Transverse colon (tissue), 4 donors: ENCODE measurements around the gene ROR1. TPM values are rescaled to one million over a fixed set of nuclear protein-coding genes. Genes with fewer than 3 reads are reported as not detected.
A peak's percentile ranks its signal among the peaks of the same experiment; 100 is the strongest.

Source experiments
- DNase-seq: peaks from one replicate; pipeline ENCODE4 v3.0.0-alpha.2; 2019
- H3K27ac ChIP-seq, 4 donors: fragments of 200-600 bp; sonication (generic); 2 replicates each; pipeline ENCODE4 v1.5.1; 2016 to 2018; ENCODE audit warnings: inconsistent platforms in 4 of 4
- H3K27me3 ChIP-seq: fragments of 200-600 bp; sonication (generic); 2 replicates; pipeline ENCODE4 v1.5.1; 2017; ENCODE audit warnings: inconsistent platforms
- H3K36me3 ChIP-seq, 4 donors: fragments of 200-600 bp; sonication (generic); 2 replicates each; pipeline ENCODE4 v1.5.1; 2017 to 2019; ENCODE audit warnings: inconsistent platforms in 4 of 4
- H3K4me1 ChIP-seq, 4 donors: fragments of 200-600 bp; sonication (generic); 2 replicates each; pipeline ENCODE4 v1.5.1; 2017 to 2020; ENCODE audit warnings: inconsistent platforms in 4 of 4
- H3K4me3 ChIP-seq, 4 donors: fragments of 200-600 bp; sonication (generic); 1 replicate in 1 of 4; 2 replicates in 3 of 4; pipeline versions ENCODE4 v1.5.1 to v1.6.1; 2017 to 2019; ENCODE audit warnings: inconsistent platforms in 4 of 4
- H3K9me3 ChIP-seq, 2 donors: fragments of 200-600 bp; sonication (generic); 2 replicates each; pipeline ENCODE4 v1.5.1; 2017 to 2019; ENCODE audit warnings: inconsistent platforms in 2 of 2
- CTCF ChIP-seq, 5 experiments: fragments of 200-600 bp in 3 of 5; fragments of 450-650 bp in 2 of 5; sonication (generic) in 3 of 5; IDR thresholded peaks; 1 replicate in 2 of 5; 2 replicates in 3 of 5; pipeline ENCODE4 v1.5.1; 2016 to 2017; ENCODE audit warnings: antibody characterized with exemption in 5 of 5, inconsistent platforms in 3 of 5, mild to moderate bottlenecking in 2 of 5, moderate library complexity in 1 of 5
- EP300 ChIP-seq: sonication (generic); formaldehyde crosslinking; IDR thresholded peaks from one replicate; pipeline ENCODE4 v1.6.1; 2017; ENCODE audit warnings: antibody characterized with exemption, low read depth
- POLR2A ChIP-seq: fragments of 450-650 bp; IDR thresholded peaks from one replicate; pipeline ENCODE4 v1.6.1; 2016; ENCODE audit warnings: antibody characterized with exemption, mild to moderate bottlenecking, moderate library complexity
- POLR2AphosphoS5 ChIP-seq, 3 donors: sonication (generic); formaldehyde crosslinking; IDR thresholded peaks; one replicate each; pipeline ENCODE4 v1.6.1; 2016; ENCODE audit warnings: antibody characterized with exemption in 3 of 3
- WGBS, 2 donors: methylation state at CpG; one replicate each; pipeline ENCODE4 v1.1.5; 2018; ENCODE audit warnings: low coverage in 1 of 2; 5-methylcytosine and 5-hydroxymethylcytosine counted together
- in situ Hi-C, 4 donors: fragments of 200-750 bp; cut with MboI; loops; one replicate each; pipeline versions ENCODE4 v1.15.0 to v1.15.1; 2017; ENCODE audit warnings: low sequenced_read_pairs in 3 of 4, low pct_ligation_motif_present in 1 of 4, low pct_unique_long_range_greater_than_20kb in 1 of 4
- intact Hi-C: fragments of 100-400 bp; cut with DNase I; formaldehyde crosslinking; loops from one replicate; pipeline ENCODE4 v1.15.1; 2023; ENCODE audit warnings: low total_unique reads
- total RNA-seq, 4 donors: library from RNA; depleted of rRNA; stranded (reverse); fragments of >200 nt; gene quantifications; one replicate each; pipeline ENCODE4 v1.1.0, GENCODE V29; 2016

The ROR1 gene
- total RNA-seq, 4 donors from 2014 or later: 3.0 to 6.7 (median 4.6) TPM

- Histone ChIP-seq H3K4me1 (peaks cover 0 to 15% (median 2%) of the 10 kb centered on the region in 4 donors), H3K27ac (no peak overlapping the region), H3K27me3 (no peaks in the 10 kb centered on the region), H3K4me3 (no peak overlapping the region), H3K36me3 (no peaks in the 10 kb centered on the region), H3K9me3 (no peaks in the 10 kb centered on the region)
- TF ChIP-seq POLR2AphosphoS5 (IDR thresholded peaks at IDR 0.05) (no peak), POLR2A (no peak), CTCF (IDR thresholded peaks at IDR 0.05) (no peak), EP300 (no peak)
- 66 to 79% methylated on average over 3 of the region's 3 CpGs for WGBS, 2 donors
- in situ Hi-C loops: no loop called here
- no peak for DNase-seq
- intact Hi-C loops: no loop called here
Observed at GRCh38 chr1:63894627-63895265, 120.9 kb downstream of the ROR1 start.

DNA sequence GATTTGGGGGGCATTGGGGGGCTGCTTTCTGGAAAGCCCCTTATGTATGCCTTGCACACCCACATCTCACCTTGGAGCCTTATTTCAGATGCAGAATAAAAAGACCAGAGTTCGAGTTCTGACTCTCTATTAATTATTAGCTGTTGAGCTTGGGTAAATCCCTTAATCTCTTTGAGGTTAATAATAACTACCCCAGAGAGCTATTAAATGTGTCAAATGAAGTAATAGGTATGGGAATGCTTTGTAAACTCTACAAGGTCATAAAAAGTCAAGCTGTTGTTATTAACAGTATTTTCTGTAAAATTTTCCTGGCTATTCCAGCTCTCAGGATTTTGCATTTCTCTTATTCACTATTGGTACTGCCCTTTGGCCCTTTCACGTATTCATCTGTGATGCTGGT lies 122.9 kb downstream of the ROR1 start:
- in situ Hi-C loops (no loop called here), intact Hi-C loops (no loop called here)
- no peak overlapping the region for H3K27ac ChIP-seq
- DNase-seq: no peak
- H3K4me1 ChIP-seq: peaks cover 0 to 15% (median 2%) of the 10 kb centered on the region in 4 donors
- TF ChIP-seq POLR2A (no peak), POLR2AphosphoS5 (IDR thresholded peaks at IDR 0.05) (no peak), CTCF (IDR thresholded peaks at IDR 0.05) (no peak)
- H3K4me3 ChIP-seq: no peak overlapping the region
- H3K36me3 ChIP-seq: no peaks in the 10 kb centered on the region
- no peaks in the 10 kb centered on the region for H3K27me3 ChIP-seq
- WGBS, 2 donors: 82 to 86% methylated on average over 2 of the region's 2 CpGs
- no peaks in the 10 kb centered on the region for H3K9me3 ChIP-seq

DNA sequence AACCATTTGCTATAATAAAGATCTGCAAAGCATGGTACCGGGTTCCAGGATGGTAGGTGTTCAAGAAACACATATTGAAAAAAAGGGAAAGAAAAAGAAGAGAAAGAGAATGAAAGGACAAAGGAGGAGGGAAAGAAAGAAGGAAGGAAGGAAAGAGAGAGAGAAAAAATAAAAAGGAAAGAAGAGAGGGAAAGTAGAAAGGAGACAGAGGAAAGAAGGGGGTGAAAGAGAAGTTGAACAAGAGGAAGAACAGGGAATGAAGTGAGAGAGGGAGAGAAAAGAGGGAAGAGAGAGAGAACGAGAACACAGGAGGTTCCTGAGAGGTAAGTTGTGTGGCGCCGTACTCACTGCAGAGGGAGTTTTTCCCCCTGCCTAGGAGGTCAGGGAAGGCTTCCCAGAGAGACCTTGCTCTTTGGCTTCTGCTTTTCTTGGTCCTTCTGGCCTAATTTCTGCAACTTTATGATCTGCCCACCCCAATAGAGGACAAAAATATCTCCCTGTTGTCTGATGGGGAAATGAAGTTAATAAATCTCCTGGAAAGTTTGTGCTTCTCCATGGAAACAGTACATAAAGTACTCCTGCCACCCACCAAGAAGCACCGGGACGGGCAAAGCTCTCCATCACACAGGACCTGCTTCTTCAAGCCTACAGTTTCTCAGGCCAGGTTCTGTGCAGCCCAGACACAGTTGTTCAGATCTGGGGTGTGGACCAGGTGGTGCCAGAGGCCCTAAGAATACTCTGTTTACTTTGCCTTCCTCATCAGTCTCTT lies 124.8 kb downstream of the ROR1 start:
- intact Hi-C loops (no loop called here), in situ Hi-C loops (no loop called here)
- WGBS, 2 donors: 69 to 78% methylated on average over 4 to 6 of the region's 6 CpGs
- Histone ChIP-seq H3K36me3 (no peaks in the 10 kb centered on the region), H3K4me3 (no peak overlapping the region), H3K9me3 (no peaks in the 10 kb centered on the region), H3K27ac (peak overlapping the region in 2 of 4 donors; percentile 10 to 16), H3K4me1 (peaks cover 0 to 22% (median 8%) of the 10 kb centered on the region in 4 donors), H3K27me3 (no peaks in the 10 kb centered on the region)
- TF ChIP-seq POLR2A (no peak), CTCF (IDR thresholded peaks at IDR 0.05) (no peak), EP300 (no peak), POLR2AphosphoS5 (IDR thresholded peaks at IDR 0.05) (no peak)
- no peak for DNase-seq

GRCh38 chr1:63901094-63901493 lies 127.3 kb downstream of the ROR1 start:
- in situ Hi-C loops (loop anchor here in 1 of 4 donors (25.0 kb wide), 1 partner anchor 214 kb away; no protein-coding TSS in a partner anchor), intact Hi-C loops (no loop called here)
- Histone ChIP-seq H3K4me1 (peaks cover 0 to 22% (median 8%) of the 10 kb centered on the region in 4 donors), H3K4me3 (no peak overlapping the region), H3K9me3 (no peaks in the 10 kb centered on the region), H3K27me3 (no peaks in the 10 kb centered on the region), H3K27ac (no peak overlapping the region), H3K36me3 (no peaks in the 10 kb centered on the region)
- 87% methylated on average over 6 of the region's 6 CpGs; no CpG with 5 or more reads in 1 of the 2 donors for WGBS, 2 donors
- no peak for DNase-seq
- TF ChIP-seq CTCF (IDR thresholded peaks at IDR 0.05) (no peak), POLR2A (no peak), POLR2AphosphoS5 (IDR thresholded peaks at IDR 0.05) (no peak), EP300 (no peak)
